Glutamatergic neuron (in vitro differentiated cells): ENCODE data around the gene SNAP47. TPM values are rescaled to one million over a fixed set of nuclear protein-coding genes. Genes with fewer than 3 reads are reported as not detected.

Experiments
- DNase-seq: peaks from one replicate; pipeline ENCODE4 v3.0.0; 2022
- H3K27ac Mint-ChIP-seq: one replicate; pipeline ENCODE4 v1.8.0; 2020; ENCODE audit warnings: mild to moderate bottlenecking, mixed read lengths, inconsistent platforms; ENCODE audit not compliant: unreplicated experiment
- H3K27me3 Mint-ChIP-seq: one replicate; pipeline ENCODE4 v1.8.0; 2020; ENCODE audit warnings: mild to moderate bottlenecking, moderate library complexity, mixed read lengths, inconsistent platforms; ENCODE audit not compliant: unreplicated experiment
- H3K36me3 Mint-ChIP-seq: one replicate; pipeline ENCODE4 v1.8.0; 2020; ENCODE audit warnings: mild to moderate bottlenecking, mixed read lengths, inconsistent platforms; ENCODE audit not compliant: unreplicated experiment
- H3K4me1 Mint-ChIP-seq: one replicate; pipeline ENCODE4 v1.8.0; 2020; ENCODE audit warnings: mild to moderate bottlenecking, low read depth, mixed read lengths, inconsistent platforms; ENCODE audit not compliant: unreplicated experiment
- H3K4me3 Mint-ChIP-seq: one replicate; pipeline ENCODE4 v1.8.0; 2020; ENCODE audit warnings: mild to moderate bottlenecking, mixed read lengths, inconsistent platforms; ENCODE audit not compliant: unreplicated experiment
- H3K9me3 Mint-ChIP-seq: one replicate; pipeline ENCODE4 v1.8.0; 2020; ENCODE audit warnings: mild to moderate bottlenecking, moderate library complexity, mixed read lengths, inconsistent platforms; ENCODE audit not compliant: unreplicated experiment
- CTCF ChIP-seq: fragments of 200-600 bp; sonication (generic); IDR thresholded peaks from one replicate; pipeline ENCODE4 v1.5.0; 2021; ENCODE audit not compliant: partially characterized antibody, unreplicated experiment
- total RNA-seq: library from RNA; stranded (reverse); fragmentation: NEBNext Ultra II Directional; extraction: Animal tissue kit (Norgen Biotek cat#: 25700); gene quantifications from one replicate; pipeline ENCODE4 v1.2.1, GENCODE V29; 2021; ENCODE audit not compliant: unreplicated experiment

SNAP47 gene
- total RNA-seq, 1 donor from 2014 or later, result 34.0 TPM

- Mint-ChIP-seq H3K27me3 (peaks cover 7% of the 10 kb centered on the region), H3K36me3 (peaks cover 1% of the 10 kb centered on the region), H3K27ac (no peak overlapping the region), H3K4me1 (no peaks in the 10 kb centered on the region), H3K4me3 (no peak overlapping the region), H3K9me3 (peaks cover 4% of the 10 kb centered on the region)
- TF ChIP-seq CTCF, result no peak
- DNase-seq, result no peak
Observed at GRCh38 chr1:227796359-227796915, 61.2 kb downstream of the SNAP47 start.

GRCh38 chr1:227797144-227797543 lies 61.9 kb downstream of the SNAP47 start:
- Mint-ChIP-seq H3K27ac (no peak overlapping the region), H3K4me3 (no peak overlapping the region), H3K4me1 (no peaks in the 10 kb centered on the region), H3K9me3 (peaks cover 1% of the 10 kb centered on the region), H3K27me3 (peaks cover 6% of the 10 kb centered on the region), H3K36me3 (no peaks in the 10 kb centered on the region)
- TF ChIP-seq CTCF, result no peak
- DNase-seq, result no peak

GRCh38 chr1:227797625-227798024 lies 62.4 kb downstream of the SNAP47 start:
- peaks cover 1% of the 10 kb centered on the region for H3K9me3 Mint-ChIP-seq
- TF ChIP-seq CTCF, result no peak

GRCh38 chr1:227798078-227798802 lies 63.0 kb downstream of the SNAP47 start:
- Mint-ChIP-seq H3K36me3 (no peaks in the 10 kb centered on the region), H3K4me3 (no peak overlapping the region), H3K27me3 (peaks cover 6% of the 10 kb centered on the region), H3K4me1 (no peaks in the 10 kb centered on the region), H3K9me3 (peaks cover 1% of the 10 kb centered on the region), H3K27ac (no peak overlapping the region)
- no peak for DNase-seq
- TF ChIP-seq CTCF, result no peak

More at GRCh38 chr1:227797625-227798024, 62.4 kb downstream of the SNAP47 start:
- DNase-seq, result no peak
- Mint-ChIP-seq H3K4me1 (no peaks in the 10 kb centered on the region), H3K27ac (no peak overlapping the region), H3K36me3 (no peaks in the 10 kb centered on the region), H3K4me3 (no peak overlapping the region), H3K27me3 (peaks cover 6% of the 10 kb centered on the region)

GRCh38 chr1:227799756-227800155 lies 64.5 kb downstream of the SNAP47 start:
- TF ChIP-seq CTCF, result no peak
- Mint-ChIP-seq H3K36me3 (no peaks in the 10 kb centered on the region), H3K27ac (no peak overlapping the region), H3K9me3 (peaks cover 1% of the 10 kb centered on the region), H3K27me3 (peaks cover 6% of the 10 kb centered on the region), H3K4me1 (no peaks in the 10 kb centered on the region), H3K4me3 (no peak overlapping the region)
- no peak for DNase-seq
